NCI-H1930 (cell line): ENCODE data around the gene PLEKHA5.
"Not testable (repeated sequence)": the region's sequence is repeated elsewhere in the genome, so short reads cannot be mapped to it uniquely, and the experiment has no call there.

Experiments
- DNase-seq, 2 experiments: peaks; one replicate each; lab custom pipeline; 2025; lab: John Stamatoyannopoulos, UW

The PLEKHA5 gene

DNA sequence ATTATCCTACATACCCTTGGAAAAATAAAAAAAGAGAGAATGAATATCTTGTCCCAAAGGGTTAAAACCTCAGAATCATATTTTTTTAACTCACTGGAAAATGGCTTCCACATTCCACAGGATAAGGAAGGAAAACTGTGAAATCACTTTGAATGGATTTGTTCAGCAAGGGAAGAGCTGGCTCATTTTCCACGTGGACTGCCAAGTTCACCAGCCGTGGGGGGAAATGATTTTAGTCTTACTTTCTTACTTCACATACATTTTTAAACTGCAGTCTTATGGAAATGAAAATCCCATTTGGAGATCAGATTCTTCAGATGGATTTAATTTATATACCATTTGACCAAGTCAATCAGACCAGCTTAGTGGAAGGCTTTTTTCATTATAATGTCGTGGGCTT lies 279.8 kb downstream of the PLEKHA5 start:
- DNase-seq, result no peak

DNA sequence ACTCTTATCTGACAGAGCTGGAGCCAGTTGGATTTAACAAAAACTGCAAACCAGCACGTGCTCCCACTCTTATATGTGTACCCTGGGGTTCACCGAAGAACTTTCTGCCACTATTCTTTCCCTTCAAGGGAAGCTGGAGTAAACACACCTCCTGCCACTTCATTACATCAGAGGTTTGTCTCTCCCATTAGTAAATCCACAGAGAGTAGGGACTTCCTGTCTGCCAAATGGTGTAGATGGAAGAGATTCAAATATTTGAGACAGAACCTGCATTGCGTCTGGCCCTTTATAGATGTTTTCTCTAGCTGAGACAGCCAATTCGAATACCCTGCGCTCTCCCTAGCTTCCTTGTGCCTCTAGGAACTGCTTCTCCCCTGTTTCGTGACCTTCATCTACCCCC lies 280.7 kb downstream of the PLEKHA5 start:
- no peak for DNase-seq

DNA sequence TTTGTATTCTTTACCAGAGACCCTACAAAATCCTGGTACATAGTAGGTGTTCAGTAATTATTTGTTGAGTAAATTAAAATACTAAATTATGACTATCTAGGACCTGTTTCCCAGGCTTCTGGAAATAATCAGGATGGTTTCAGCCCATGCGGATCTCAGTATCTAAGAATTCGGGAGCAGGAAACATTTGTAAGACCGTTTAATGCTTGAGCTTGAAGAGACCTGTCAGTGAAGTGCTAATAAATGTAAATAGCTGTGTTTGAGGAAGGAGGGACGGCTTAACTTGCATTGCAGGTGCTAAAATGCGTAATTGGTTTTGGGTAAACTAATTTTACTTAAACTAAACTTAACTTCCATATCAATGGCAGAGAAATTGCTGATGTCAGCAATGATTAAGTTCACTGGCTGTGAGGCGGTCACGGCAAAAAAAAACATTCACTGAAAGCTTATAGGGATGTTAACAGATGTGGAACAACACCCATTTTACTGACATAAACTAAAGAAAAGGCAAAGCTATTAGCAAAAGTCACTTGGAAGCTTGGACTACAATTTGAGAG lies 281.2 kb downstream of the PLEKHA5 start:
- DNase-seq, result no peak

DNA sequence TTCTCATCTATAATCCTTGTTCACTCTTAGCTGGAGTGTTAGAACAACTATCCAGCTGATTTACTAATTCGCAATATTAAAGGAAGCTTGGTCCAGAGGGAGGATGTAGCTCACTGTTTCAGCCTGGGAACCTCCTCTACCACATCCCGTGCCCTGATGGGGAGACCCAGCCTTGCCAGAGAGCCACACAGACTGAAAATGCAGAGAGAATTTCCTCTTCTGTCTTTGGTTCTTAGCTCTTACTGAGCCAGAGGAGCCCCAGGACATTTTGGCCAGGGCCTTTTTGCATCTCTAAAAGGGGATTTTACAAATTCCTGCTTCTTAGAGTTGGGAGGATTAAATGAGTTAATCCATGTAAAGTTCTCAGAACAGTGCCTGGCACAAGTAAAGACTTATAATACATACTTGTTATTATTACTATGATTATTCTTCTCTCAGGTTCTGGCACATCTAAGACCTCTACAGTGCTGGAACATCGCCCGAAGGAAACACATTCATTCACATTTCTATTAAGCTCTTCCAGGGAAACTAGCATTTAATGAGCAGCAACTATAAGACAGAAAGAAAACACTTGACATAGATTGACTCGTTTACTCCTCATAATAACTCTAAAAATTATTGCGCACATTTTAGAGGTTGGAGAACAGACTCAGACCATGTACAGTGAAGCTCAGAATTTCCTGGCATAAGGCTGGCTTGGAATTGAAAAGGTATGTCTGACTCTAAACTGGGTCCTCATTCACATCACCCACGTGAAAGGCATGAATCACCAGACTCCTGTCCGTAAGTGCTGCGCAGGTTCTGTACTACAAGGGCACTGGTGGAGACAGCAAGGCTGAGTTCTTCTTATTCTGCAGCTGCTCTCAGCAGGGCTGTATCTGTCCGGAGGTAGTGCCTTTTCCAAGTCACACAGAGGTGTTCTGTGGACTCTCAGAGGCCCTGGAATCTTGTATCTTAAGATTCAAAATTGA lies 282.0 kb downstream of the PLEKHA5 start:
- no peak for DNase-seq

DNA sequence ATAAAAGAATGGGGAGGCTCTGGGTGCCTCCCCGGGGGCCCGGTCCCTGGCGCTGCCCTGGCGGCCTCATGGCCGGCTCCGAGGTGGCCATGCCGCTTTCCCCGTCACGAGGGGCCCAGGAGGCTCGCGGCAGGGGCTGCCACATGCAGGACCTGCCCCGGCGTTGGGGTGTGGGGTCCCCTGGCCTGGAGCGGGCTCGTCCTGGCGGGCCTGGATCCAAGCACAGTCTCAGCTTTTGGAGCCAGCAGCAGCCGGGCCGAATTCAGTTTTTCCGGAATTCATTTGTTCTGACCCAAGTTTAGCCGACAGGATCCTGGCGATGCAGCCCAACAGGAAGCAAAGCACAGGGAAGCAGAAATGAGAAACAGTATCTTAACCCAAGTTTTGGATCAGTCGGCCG lies 283.3 kb downstream of the PLEKHA5 start:
- DNase-seq, result no peak

DNA sequence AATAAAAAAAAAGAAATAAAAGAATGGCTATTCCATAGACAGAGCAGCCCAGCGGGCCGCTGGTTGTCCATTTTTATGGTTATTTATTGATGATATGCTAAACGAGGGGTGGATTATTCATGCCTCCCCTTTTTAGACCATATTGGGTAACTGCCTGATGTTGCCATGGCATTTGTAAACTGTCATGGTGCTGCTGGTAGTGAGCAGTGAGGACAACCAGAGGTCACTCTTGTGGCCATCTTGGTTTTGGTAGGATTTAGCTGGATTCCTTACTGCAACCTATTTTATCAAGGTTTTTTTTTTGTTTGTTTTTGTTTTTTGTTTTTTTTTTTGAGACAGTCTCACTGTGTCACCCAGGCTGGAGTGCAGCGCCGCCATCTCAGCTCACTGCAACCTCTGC lies 284.0 kb downstream of the PLEKHA5 start:
- not testable (repeated sequence) for DNase-seq

DNA sequence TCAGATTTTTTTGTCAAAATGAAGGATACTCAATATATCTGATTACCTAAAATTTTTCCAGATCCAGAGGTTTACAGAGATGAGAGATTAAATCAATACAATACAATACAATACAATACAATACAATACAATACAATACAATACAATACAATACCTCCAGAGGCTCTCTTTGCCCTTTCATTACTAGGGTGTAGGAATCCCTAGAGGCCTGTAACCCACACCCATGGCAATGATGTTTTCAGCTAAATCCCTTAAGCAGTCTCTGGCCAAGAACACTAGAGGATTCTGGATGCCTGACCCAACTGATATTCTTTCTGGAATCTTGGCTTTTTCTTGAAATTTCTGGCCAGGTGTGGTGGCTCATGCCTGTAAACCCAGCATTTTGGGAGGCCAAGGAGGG lies 286.0 kb downstream of the PLEKHA5 start:
- no peak for DNase-seq

DNA sequence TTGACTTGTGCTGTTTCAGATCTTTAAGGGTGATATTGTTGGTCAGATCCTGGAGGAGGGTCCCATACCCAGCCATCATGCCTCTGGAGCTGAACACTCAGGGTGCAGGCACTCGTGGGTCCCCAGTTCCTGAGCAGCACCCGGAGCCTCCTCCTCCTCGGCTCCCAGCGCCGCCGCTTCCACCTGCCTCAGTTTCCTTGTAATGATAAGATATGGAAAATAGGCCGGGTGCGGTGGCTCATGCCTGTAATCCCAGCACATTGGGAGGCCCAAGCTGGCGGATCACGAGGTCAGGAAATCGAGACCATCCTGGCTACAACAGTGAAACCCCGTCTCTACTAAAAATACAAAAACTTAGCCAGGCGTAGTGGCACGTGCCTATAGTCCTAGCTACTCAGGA lies 289.6 kb downstream of the PLEKHA5 start:
- DNase-seq, result no peak

DNA sequence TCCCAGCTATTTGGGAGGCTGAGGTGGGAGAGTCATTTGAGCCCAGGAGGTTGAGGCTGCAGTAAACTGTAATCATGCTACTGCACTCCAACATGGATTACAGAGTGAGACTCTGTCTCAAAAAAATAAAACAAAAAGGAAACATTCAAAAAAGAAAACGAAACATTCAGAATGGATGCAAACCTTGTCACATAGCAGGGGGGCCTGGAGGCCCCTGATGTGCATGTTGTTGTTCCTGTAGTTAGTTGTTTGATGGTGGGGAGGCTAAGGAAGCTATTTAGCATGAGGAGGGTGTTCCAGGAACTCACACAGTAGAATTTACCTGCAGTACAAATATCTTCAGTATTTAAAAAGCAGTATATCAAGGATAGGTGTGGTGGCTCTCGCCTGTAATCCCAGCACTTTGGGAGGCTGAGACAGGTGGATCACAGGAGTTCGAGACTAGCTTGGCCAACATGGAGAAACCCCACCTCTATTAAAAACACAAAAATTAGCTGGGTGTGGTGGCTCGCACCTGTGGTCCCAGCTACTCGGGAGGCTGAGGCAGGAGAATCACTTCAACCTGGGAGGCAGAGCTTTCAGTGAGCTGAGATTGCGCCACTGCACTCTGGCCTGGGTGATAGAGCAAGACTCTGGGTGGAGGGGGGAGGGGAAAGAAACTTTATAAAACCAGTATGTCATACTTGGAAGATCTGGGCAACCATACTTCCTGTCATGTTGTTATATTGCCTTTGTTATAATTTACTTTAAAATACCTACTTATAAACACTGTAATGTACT lies 292.2 kb downstream of the PLEKHA5 start:
- no peak for DNase-seq

DNA sequence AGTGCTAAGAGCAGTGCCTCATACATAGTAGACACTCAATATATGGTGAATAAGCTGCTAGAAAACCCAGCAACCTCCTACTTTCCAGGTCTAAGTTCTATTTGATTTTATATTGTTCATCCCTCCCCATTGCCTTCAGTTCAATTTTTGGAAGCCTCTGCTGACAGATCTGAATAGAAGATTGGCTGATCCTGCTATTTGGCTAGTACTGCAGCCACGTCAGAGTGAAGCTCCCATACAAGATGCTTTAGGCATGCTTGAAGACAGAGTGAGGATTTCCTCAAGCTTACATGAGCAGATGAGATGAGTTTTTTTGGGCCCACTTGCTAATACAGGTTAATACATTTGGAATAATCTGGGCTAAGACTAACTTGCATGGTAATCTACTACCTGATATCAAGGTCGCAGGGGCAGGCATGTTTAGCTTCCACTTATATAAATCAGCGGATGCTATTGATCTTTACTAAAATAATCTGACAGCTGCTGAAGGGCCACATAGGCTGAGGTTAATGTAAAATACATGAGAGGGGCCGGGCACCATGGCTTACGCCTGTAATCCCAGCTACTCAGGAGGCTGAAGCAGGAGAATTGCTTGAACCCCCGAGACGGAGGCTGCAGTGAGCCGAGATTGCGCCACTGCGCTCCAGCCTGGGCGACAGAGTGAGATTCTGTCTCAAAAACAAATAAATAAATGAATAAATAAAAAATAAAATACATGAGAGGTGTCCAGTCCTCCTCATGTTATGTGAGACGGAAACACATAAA lies 293.8 kb downstream of the PLEKHA5 start:
- no peak for DNase-seq
